ENCODE measurements around the gene PCDHB4. TPM values are rescaled to one million over a fixed set of nuclear protein-coding genes. Genes with fewer than 3 reads are reported as not detected.

Gene PCDHB4
- total RNA-seq, 1 experiment from 2014 or later = 2.6 TPM

DNA sequence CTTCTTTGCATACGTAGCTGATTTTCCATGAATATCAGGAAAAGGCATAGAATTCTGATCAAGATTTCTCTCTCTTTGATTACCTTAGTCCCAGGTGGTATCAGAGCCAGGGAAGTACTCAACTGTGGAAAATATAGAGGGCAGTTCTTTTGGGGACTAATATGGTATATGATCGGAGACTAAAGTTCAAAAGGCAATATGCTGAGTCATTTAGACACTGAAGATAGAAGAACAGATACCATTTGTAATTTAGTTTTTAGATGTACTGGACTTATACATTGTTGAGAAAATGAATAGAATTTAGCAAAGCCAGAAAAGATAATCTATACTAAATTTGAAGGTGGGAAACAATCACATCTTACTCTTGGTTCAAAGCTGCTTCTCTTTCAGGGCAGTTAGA, 16.3 kb upstream of the PCDHB4 start:
- DNase-seq (ENCODE audit: low spot score) = no peak
- Mint-ChIP-seq H3K4me3 (no peak overlapping the region), H3K9me3 (peaks cover 7% of the 10 kb centered on the region), H3K36me3 (peaks cover 22% of the 10 kb centered on the region), H3K4me1 (peaks cover 3% of the 10 kb centered on the region), H3K27me3 (ENCODE audit: low read depth) (no peaks in the 10 kb centered on the region), H3K27ac (no peak overlapping the region; the same call in 1 of the 2 replicates)
- POLR2A ChIA-PET = no interaction called here
- CTCF ChIA-PET = interaction anchor here (1.1 to 2.0 kb wide), 3 partner anchors 16 to 82 kb away, joined by 3 to 5 read pairs (median 5); partner anchors contain the start of genes PCDHB16, PCDHB4 and PCDHB9
- no peak for ATAC-seq
- no peak for TF ChIP-seq NFATC4 (CRISPR knock-in tag; IDR thresholded peaks at IDR 0.05)
- TF ChIP-seq, protein P1, sequence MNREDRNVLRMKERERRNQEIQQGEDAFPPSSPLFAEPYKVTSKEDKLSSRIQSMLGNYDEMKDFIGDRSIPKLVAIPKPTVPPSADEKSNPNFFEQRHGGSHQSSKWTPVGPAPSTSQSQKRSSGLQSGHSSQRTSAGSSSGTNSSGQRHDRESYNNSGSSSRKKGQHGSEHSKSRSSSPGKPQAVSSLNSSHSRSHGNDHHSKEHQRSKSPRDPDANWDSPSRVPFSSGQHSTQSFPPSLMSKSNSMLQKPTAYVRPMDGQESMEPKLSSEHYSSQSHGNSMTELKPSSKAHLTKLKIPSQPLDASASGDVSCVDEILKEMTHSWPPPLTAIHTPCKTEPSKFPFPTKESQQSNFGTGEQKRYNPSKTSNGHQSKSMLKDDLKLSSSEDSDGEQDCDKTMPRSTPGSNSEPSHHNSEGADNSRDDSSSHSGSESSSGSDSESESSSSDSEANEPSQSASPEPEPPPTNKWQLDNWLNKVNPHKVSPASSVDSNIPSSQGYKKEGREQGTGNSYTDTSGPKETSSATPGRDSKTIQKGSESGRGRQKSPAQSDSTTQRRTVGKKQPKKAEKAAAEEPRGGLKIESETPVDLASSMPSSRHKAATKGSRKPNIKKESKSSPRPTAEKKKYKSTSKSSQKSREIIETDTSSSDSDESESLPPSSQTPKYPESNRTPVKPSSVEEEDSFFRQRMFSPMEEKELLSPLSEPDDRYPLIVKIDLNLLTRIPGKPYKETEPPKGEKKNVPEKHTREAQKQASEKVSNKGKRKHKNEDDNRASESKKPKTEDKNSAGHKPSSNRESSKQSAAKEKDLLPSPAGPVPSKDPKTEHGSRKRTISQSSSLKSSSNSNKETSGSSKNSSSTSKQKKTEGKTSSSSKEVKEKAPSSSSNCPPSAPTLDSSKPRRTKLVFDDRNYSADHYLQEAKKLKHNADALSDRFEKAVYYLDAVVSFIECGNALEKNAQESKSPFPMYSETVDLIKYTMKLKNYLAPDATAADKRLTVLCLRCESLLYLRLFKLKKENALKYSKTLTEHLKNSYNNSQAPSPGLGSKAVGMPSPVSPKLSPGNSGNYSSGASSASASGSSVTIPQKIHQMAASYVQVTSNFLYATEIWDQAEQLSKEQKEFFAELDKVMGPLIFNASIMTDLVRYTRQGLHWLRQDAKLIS (CRISPR knock-in tag; IDR thresholded peaks at IDR 0.05; ENCODE audit: borderline replicate concordance) = no peak

DNA sequence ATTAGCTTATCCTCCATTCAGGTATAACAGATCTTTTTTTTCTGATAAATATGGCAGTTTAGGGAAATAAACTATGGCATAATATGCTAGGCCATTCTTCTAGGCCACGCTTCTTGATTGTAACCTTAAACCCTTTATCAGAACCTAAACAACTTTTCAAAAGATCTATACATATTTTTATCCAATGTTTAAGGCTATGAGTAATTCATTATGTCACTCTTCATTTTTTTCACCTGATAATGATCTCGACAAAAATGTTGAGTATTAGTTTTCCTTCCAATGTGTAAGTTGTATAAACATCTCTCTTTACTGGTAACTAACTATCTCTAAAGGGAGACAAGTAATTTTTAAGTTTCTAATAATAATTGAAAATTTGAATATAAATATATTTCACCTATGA, 2.4 kb upstream of the PCDHB4 start:
- Mint-ChIP-seq H3K9me3 (peaks cover 24% of the 10 kb centered on the region), H3K27ac (no peak overlapping the region), H3K27me3 (ENCODE audit: low read depth) (no peaks in the 10 kb centered on the region), H3K4me3 (no peak overlapping the region), H3K4me1 (no peaks in the 10 kb centered on the region), H3K36me3 (peaks cover 15% of the 10 kb centered on the region)
- TF ChIP-seq ATF1 (CRISPR knock-in tag; IDR thresholded peaks at IDR 0.05) (no peak), EMX1 (CRISPR knock-in tag; IDR thresholded peaks at IDR 0.05) (no peak), ZNF396 (CRISPR knock-in tag; IDR thresholded peaks at IDR 0.05; ENCODE audit: borderline replicate concordance) (no peak), SP1 (CRISPR knock-in tag; conservative IDR thresholded peaks at IDR 0.05) (no peak), OVOL2 (CRISPR knock-in tag; IDR thresholded peaks at IDR 0.05; ENCODE audit: borderline replicate concordance) (no peak), ZBTB21 (CRISPR knock-in tag; IDR thresholded peaks at IDR 0.05; ENCODE audit: borderline replicate concordance) (no peak), MYBL2 (CRISPR knock-in tag; IDR thresholded peaks at IDR 0.05) (no peak), NR2C2 (CRISPR knock-in tag; IDR thresholded peaks at IDR 0.05) (no peak), ESRRA (CRISPR knock-in tag; IDR thresholded peaks at IDR 0.05; ENCODE audit: borderline replicate concordance) (no peak)
- TF ChIP-seq, protein P2, sequence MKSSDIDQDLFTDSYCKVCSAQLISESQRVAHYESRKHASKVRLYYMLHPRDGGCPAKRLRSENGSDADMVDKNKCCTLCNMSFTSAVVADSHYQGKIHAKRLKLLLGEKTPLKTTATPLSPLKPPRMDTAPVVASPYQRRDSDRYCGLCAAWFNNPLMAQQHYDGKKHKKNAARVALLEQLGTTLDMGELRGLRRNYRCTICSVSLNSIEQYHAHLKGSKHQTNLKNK (CRISPR knock-in tag; IDR thresholded peaks at IDR 0.05) = no peak
- TF ChIP-seq, protein P3, sequence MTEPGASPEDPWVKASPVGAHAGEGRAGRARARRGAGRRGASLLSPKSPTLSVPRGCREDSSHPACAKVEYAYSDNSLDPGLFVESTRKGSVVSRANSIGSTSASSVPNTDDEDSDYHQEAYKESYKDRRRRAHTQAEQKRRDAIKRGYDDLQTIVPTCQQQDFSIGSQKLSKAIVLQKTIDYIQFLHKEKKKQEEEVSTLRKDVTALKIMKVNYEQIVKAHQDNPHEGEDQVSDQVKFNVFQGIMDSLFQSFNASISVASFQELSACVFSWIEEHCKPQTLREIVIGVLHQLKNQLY (CRISPR knock-in tag; IDR thresholded peaks at IDR 0.05) = no peak
- TF ChIP-seq, protein P4, sequence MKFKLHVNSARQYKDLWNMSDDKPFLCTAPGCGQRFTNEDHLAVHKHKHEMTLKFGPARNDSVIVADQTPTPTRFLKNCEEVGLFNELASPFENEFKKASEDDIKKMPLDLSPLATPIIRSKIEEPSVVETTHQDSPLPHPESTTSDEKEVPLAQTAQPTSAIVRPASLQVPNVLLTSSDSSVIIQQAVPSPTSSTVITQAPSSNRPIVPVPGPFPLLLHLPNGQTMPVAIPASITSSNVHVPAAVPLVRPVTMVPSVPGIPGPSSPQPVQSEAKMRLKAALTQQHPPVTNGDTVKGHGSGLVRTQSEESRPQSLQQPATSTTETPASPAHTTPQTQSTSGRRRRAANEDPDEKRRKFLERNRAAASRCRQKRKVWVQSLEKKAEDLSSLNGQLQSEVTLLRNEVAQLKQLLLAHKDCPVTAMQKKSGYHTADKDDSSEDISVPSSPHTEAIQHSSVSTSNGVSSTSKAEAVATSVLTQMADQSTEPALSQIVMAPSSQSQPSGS (CRISPR knock-in tag; IDR thresholded peaks at IDR 0.05; ENCODE audit: borderline replicate concordance, low read depth) = no peak
- TF ChIP-seq, protein P5, sequence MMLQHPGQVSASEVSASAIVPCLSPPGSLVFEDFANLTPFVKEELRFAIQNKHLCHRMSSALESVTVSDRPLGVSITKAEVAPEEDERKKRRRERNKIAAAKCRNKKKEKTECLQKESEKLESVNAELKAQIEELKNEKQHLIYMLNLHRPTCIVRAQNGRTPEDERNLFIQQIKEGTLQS (CRISPR knock-in tag; conservative IDR thresholded peaks at IDR 0.05) = no peak
- TF ChIP-seq, protein P6, sequence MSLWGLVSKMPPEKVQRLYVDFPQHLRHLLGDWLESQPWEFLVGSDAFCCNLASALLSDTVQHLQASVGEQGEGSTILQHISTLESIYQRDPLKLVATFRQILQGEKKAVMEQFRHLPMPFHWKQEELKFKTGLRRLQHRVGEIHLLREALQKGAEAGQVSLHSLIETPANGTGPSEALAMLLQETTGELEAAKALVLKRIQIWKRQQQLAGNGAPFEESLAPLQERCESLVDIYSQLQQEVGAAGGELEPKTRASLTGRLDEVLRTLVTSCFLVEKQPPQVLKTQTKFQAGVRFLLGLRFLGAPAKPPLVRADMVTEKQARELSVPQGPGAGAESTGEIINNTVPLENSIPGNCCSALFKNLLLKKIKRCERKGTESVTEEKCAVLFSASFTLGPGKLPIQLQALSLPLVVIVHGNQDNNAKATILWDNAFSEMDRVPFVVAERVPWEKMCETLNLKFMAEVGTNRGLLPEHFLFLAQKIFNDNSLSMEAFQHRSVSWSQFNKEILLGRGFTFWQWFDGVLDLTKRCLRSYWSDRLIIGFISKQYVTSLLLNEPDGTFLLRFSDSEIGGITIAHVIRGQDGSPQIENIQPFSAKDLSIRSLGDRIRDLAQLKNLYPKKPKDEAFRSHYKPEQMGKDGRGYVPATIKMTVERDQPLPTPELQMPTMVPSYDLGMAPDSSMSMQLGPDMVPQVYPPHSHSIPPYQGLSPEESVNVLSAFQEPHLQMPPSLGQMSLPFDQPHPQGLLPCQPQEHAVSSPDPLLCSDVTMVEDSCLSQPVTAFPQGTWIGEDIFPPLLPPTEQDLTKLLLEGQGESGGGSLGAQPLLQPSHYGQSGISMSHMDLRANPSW (CRISPR knock-in tag; conservative IDR thresholded peaks at IDR 0.05; ENCODE audit: low read depth) = no peak
- TF ChIP-seq, protein P7, sequence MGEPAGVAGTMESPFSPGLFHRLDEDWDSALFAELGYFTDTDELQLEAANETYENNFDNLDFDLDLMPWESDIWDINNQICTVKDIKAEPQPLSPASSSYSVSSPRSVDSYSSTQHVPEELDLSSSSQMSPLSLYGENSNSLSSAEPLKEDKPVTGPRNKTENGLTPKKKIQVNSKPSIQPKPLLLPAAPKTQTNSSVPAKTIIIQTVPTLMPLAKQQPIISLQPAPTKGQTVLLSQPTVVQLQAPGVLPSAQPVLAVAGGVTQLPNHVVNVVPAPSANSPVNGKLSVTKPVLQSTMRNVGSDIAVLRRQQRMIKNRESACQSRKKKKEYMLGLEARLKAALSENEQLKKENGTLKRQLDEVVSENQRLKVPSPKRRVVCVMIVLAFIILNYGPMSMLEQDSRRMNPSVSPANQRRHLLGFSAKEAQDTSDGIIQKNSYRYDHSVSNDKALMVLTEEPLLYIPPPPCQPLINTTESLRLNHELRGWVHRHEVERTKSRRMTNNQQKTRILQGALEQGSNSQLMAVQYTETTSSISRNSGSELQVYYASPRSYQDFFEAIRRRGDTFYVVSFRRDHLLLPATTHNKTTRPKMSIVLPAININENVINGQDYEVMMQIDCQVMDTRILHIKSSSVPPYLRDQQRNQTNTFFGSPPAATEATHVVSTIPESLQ (CRISPR knock-in tag; IDR thresholded peaks at IDR 0.05) = no peak
- DNase-seq (ENCODE audit: low spot score) = no peak
- ChIA-PET CTCF (interaction anchor here (1.1 to 1.7 kb wide), 4 partner anchors 16 to 73 kb away, joined by 3 to 5 read pairs (median 4); partner anchors contain the start of genes PCDHB10, PCDHB5 and PCDHB9), POLR2A (no interaction called here)
- no peak for ATAC-seq

Data from WTC11 (cell line).